NB4 (cell line): ENCODE data around the gene ANAPC16.

Experiments used
- CTCF ChIP-seq: IDR thresholded peaks from one replicate; pipeline ENCODE4 v1.5.1; 2012; ENCODE audit warnings: low read depth, low read length
- MAX ChIP-seq: IDR thresholded peaks from 2 replicates; pipeline ENCODE4 v1.6.1; 2011; ENCODE audit warnings: low read depth, low read length

- TF ChIP-seq MAX: no peak
- TF ChIP-seq CTCF: no peak
These were observed 47.9 kb downstream of the ANAPC16 start for GRCh38 chr10:72263613-72264241.
